ENCODE measurements around the gene CLTC. TPM values are rescaled to one million over a fixed set of nuclear protein-coding genes. Genes with fewer than 3 reads are reported as not detected.

Gene CLTC
- total RNA-seq, 1 donor from 2014 or later: 225 TPM

DNA sequence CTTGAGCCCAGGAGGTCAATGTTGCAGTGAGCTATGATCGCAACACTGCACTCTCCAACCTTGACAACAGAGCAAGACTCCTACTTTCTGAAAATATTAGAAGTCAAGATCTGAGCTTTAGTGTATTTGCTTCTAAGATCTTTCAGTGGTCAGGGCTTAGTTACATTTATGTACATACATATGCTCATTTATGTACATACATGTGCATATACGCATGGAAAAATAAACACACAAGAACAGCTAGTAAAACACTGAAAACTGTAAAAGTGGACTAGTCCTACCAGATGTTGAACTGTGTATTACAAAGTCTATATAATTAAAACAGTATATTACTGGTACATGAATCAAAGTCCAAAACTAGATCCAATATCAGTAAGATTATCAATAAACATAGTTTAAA lies 59.2 kb downstream of the CLTC start:
- H3K4me1 Mint-ChIP-seq: no peaks in the 10 kb centered on the region
- Histone ChIP-seq H4K20me1 (ENCODE audit: low read depth) (no peaks in the 10 kb centered on the region), H3K79me2 (ENCODE audit: low read depth) (no peaks in the 10 kb centered on the region), H2AFZ (replicated peaks) (no peak overlapping the region), H3K27me3 (no peaks in the 10 kb centered on the region), H3K9me3 (ENCODE audit: low read depth) (no peaks in the 10 kb centered on the region), H3K27ac (no peak overlapping the region), H3K36me3 (peaks cover 21% of the 10 kb centered on the region), H3K4me2 (no peak overlapping the region), H3F3A (ENCODE audit: low read depth) (peaks cover 14% of the 10 kb centered on the region), H3K9ac (no peak overlapping the region), H3K4me3 (no peak overlapping the region), H3K4me1 (no peaks in the 10 kb centered on the region)
- H3K27ac Mint-ChIP-seq: no peak overlapping the region
- no peak overlapping the region for H3K4me3 Mint-ChIP-seq
- peaks cover 30% of the 10 kb centered on the region for H3K36me3 Mint-ChIP-seq
- TF ChIP-seq, protein P1, sequence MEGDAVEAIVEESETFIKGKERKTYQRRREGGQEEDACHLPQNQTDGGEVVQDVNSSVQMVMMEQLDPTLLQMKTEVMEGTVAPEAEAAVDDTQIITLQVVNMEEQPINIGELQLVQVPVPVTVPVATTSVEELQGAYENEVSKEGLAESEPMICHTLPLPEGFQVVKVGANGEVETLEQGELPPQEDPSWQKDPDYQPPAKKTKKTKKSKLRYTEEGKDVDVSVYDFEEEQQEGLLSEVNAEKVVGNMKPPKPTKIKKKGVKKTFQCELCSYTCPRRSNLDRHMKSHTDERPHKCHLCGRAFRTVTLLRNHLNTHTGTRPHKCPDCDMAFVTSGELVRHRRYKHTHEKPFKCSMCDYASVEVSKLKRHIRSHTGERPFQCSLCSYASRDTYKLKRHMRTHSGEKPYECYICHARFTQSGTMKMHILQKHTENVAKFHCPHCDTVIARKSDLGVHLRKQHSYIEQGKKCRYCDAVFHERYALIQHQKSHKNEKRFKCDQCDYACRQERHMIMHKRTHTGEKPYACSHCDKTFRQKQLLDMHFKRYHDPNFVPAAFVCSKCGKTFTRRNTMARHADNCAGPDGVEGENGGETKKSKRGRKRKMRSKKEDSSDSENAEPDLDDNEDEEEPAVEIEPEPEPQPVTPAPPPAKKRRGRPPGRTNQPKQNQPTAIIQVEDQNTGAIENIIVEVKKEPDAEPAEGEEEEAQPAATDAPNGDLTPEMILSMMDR (IDR thresholded peaks at IDR 0.05): no peak
- TF ChIP-seq EZH2 (IDR thresholded peaks at IDR 0.05): no peak
- no peak for TF ChIP-seq EZH2phosphoT487 (IDR thresholded peaks at IDR 0.05)
- no peaks in the 10 kb centered on the region for H3K27me3 Mint-ChIP-seq (ENCODE audit: insufficient read depth, low read depth)
- H3K9me3 Mint-ChIP-seq: no peaks in the 10 kb centered on the region
- no peak for DNase-seq (ENCODE audit: low spot score)

GRCh38 chr17:59680314-59680713 lies 60.6 kb downstream of the CLTC start:
- H3K27ac ChIP-seq: no peak overlapping the region
- no peaks in the 10 kb centered on the region for H3K9me3 ChIP-seq (ENCODE audit: low read depth)
- H3K27ac Mint-ChIP-seq: no peak overlapping the region
- peaks cover 16% of the 10 kb centered on the region for H3F3A ChIP-seq (ENCODE audit: low read depth)
- peaks cover 16% of the 10 kb centered on the region for H3K36me3 ChIP-seq
- no peaks in the 10 kb centered on the region for H3K4me1 Mint-ChIP-seq
- no peak overlapping the region for H2AFZ ChIP-seq (replicated peaks)
- no peak overlapping the region for H3K9ac ChIP-seq
- H3K4me1 ChIP-seq: no peaks in the 10 kb centered on the region
- H3K4me3 ChIP-seq: no peak overlapping the region
- TF ChIP-seq EZH2phosphoT487 (IDR thresholded peaks at IDR 0.05) (no peak), EZH2 (IDR thresholded peaks at IDR 0.05) (no peak)
- TF ChIP-seq, protein P1 (IDR thresholded peaks at IDR 0.05): no peak
- H3K79me2 ChIP-seq (ENCODE audit: low read depth): no peaks in the 10 kb centered on the region
- peaks cover 2% of the 10 kb centered on the region for H3K27me3 Mint-ChIP-seq (ENCODE audit: insufficient read depth, low read depth)
- H3K4me3 Mint-ChIP-seq: no peak overlapping the region
- H3K9me3 Mint-ChIP-seq: no peaks in the 10 kb centered on the region
- H3K36me3 Mint-ChIP-seq: peaks cover 30% of the 10 kb centered on the region
- no peak overlapping the region for H3K4me2 ChIP-seq
- no peaks in the 10 kb centered on the region for H3K27me3 ChIP-seq
- no peak for DNase-seq (ENCODE audit: low spot score)
- H4K20me1 ChIP-seq (ENCODE audit: low read depth): no peaks in the 10 kb centered on the region

GRCh38 chr17:59683283-59683682 lies 63.6 kb downstream of the CLTC start:
- Histone ChIP-seq H3K4me2 (no peak overlapping the region), H2AFZ (replicated peaks) (no peak overlapping the region), H3K27ac (no peak overlapping the region), H3K4me1 (no peaks in the 10 kb centered on the region), H3F3A (ENCODE audit: low read depth) (peaks cover 20% of the 10 kb centered on the region), H3K79me2 (ENCODE audit: low read depth) (peaks cover 2% of the 10 kb centered on the region), H3K9ac (no peak overlapping the region), H3K36me3 (peaks cover 20% of the 10 kb centered on the region), H4K20me1 (ENCODE audit: low read depth) (peaks cover 6% of the 10 kb centered on the region), H3K27me3 (no peaks in the 10 kb centered on the region), H3K9me3 (ENCODE audit: low read depth) (no peaks in the 10 kb centered on the region), H3K4me3 (no peak overlapping the region)
- Mint-ChIP-seq H3K9me3 (no peaks in the 10 kb centered on the region), H3K4me1 (no peaks in the 10 kb centered on the region), H3K4me3 (no peak overlapping the region), H3K27me3 (ENCODE audit: insufficient read depth, low read depth) (peaks cover 2% of the 10 kb centered on the region), H3K36me3 (peaks cover 26% of the 10 kb centered on the region), H3K27ac (no peak overlapping the region)
- DNase-seq (ENCODE audit: low spot score): no peak
- TF ChIP-seq EZH2phosphoT487 (IDR thresholded peaks at IDR 0.05) (no peak), EZH2 (IDR thresholded peaks at IDR 0.05) (no peak)
- TF ChIP-seq, protein P1 (IDR thresholded peaks at IDR 0.05): no peak

All from neural progenitor cell (in vitro differentiated cells).